WTC11 (cell line): Measurements from ENCODE around the gene SYNCRIP.
"Not testable (repeated sequence)": the region's sequence is repeated elsewhere in the genome, so short reads cannot be mapped to it uniquely, and the experiment has no call there.

ENCODE experiments used
- CTCF ChIP-seq: fragments of 200-600 bp; IDR thresholded peaks from 2 replicates; pipeline ENCODE4 v1.8.0; 2022; ENCODE audit warnings: antibody characterized with exemption
- MAX ChIP-seq: sonication (generic); formaldehyde crosslinking; IDR thresholded peaks from 2 replicates; pipeline ENCODE4 v1.8.0; 2022; ENCODE audit warnings: mild to moderate bottlenecking, missing genetic modification reagents
- NFATC4 ChIP-seq: fragments of 250-450 bp; sonication (Bioruptor Pico); IDR thresholded peaks from 2 replicates; pipeline ENCODE4 v1.9.0; 2021; ENCODE audit warnings: mild to moderate bottlenecking
- NFE2L1 ChIP-seq: sonication (generic); formaldehyde crosslinking; IDR thresholded peaks from 2 replicates; pipeline ENCODE4 v1.8.1; 2023; ENCODE audit warnings: missing genetic modification reagents
- PREB ChIP-seq: sonication (generic); formaldehyde crosslinking; IDR thresholded peaks from 2 replicates; pipeline ENCODE4 v1.8.1; 2022; ENCODE audit warnings: mild to moderate bottlenecking, missing genetic modification reagents, moderate library complexity, borderline replicate concordance
- ZNF532 ChIP-seq: fragments of 250-450 bp; sonication (Bioruptor Pico); IDR thresholded peaks from 2 replicates; pipeline ENCODE4 v1.9.0; 2021; ENCODE audit warnings: mild to moderate bottlenecking, borderline replicate concordance
- TF ChIP-seq, protein P1 (sequence below): sonication (generic); formaldehyde crosslinking; IDR thresholded peaks from 2 replicates; pipeline ENCODE4 v1.8.1; 2023; ENCODE audit warnings: mild to moderate bottlenecking, missing genetic modification reagents, moderate library complexity
- TF ChIP-seq, protein P2 (sequence below): sonication (generic); formaldehyde crosslinking; IDR thresholded peaks from 2 replicates; pipeline ENCODE4 v1.8.0; 2022; ENCODE audit warnings: missing genetic modification reagents
- TF ChIP-seq, protein P3 (sequence below): sonication (generic); formaldehyde crosslinking; IDR thresholded peaks from 2 replicates; pipeline ENCODE4 v1.8.0; 2022; ENCODE audit warnings: mild to moderate bottlenecking, missing genetic modification reagents

GRCh38 chr6:85631117-85631516, 11.6 kb downstream of the SYNCRIP start:
- TF ChIP-seq CTCF; NFATC4 (CRISPR knock-in tag); MAX; ZNF532 (CRISPR knock-in tag); PREB (CRISPR knock-in tag); NFE2L1 (CRISPR knock-in tag): not testable (repeated sequence)
- TF ChIP-seq, protein P1, sequence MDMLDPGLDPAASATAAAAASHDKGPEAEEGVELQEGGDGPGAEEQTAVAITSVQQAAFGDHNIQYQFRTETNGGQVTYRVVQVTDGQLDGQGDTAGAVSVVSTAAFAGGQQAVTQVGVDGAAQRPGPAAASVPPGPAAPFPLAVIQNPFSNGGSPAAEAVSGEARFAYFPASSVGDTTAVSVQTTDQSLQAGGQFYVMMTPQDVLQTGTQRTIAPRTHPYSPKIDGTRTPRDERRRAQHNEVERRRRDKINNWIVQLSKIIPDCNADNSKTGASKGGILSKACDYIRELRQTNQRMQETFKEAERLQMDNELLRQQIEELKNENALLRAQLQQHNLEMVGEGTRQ: not testable (repeated sequence)
- TF ChIP-seq, protein P2, sequence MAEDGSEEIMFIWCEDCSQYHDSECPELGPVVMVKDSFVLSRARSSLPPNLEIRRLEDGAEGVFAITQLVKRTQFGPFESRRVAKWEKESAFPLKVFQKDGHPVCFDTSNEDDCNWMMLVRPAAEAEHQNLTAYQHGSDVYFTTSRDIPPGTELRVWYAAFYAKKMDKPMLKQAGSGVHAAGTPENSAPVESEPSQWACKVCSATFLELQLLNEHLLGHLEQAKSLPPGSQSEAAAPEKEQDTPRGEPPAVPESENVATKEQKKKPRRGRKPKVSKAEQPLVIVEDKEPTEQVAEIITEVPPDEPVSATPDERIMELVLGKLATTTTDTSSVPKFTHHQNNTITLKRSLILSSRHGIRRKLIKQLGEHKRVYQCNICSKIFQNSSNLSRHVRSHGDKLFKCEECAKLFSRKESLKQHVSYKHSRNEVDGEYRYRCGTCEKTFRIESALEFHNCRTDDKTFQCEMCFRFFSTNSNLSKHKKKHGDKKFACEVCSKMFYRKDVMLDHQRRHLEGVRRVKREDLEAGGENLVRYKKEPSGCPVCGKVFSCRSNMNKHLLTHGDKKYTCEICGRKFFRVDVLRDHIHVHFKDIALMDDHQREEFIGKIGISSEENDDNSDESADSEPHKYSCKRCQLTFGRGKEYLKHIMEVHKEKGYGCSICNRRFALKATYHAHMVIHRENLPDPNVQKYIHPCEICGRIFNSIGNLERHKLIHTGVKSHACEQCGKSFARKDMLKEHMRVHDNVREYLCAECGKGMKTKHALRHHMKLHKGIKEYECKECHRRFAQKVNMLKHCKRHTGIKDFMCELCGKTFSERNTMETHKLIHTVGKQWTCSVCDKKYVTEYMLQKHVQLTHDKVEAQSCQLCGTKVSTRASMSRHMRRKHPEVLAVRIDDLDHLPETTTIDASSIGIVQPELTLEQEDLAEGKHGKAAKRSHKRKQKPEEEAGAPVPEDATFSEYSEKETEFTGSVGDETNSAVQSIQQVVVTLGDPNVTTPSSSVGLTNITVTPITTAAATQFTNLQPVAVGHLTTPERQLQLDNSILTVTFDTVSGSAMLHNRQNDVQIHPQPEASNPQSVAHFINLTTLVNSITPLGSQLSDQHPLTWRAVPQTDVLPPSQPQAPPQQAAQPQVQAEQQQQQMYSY (CRISPR knock-in tag): not testable (repeated sequence)
- TF ChIP-seq, protein P3, sequence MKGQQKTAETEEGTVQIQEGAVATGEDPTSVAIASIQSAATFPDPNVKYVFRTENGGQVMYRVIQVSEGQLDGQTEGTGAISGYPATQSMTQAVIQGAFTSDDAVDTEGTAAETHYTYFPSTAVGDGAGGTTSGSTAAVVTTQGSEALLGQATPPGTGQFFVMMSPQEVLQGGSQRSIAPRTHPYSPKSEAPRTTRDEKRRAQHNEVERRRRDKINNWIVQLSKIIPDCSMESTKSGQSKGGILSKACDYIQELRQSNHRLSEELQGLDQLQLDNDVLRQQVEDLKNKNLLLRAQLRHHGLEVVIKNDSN (CRISPR knock-in tag): not testable (repeated sequence)
